MM.1S (cell line): ENCODE data around the gene STYXL1.

Experiments used
- EZH2 ChIP-seq: fragments of 300-600 bp; sonication (generic); optimal IDR thresholded peaks from 2 replicates; pipeline ENCODE3; 2017; ENCODE audit warnings: low read depth, mild to moderate bottlenecking, antibody characterized with exemption, low read length, mixed read lengths
- EZH2phosphoT487 ChIP-seq: fragments of 300-600 bp; sonication (generic); IDR thresholded peaks from 2 replicates; pipeline ENCODE4 v1.6.1; 2018; ENCODE audit warnings: antibody characterized with exemption, low read length
- TF ChIP-seq, protein P1 (sequence below): fragments of 300-600 bp; sonication (generic); IDR thresholded peaks from 2 replicates; pipeline ENCODE4 v1.5.1; 2016; ENCODE audit warnings: antibody characterized with exemption, low read length, mixed read lengths

DNA sequence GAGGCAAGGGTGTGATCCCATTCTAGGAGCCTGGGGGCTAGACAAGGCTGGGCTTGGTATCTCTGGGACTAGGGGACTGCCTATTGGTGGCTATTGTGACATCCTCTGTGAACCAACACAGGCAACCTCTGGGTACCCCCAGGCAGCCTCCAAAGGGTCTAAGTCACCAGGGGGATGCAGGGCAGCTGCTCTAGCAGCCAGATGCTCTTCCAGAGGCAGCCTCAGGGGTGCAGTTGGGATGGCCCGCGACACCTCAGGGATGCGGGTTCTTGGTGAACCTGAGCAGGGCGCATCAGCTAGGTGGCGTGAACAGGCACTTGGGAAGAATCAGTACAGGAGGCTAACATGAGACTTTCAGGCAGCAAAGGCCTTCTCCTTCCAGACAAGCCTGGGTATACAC lies 51.8 kb downstream of the STYXL1 start:
- TF ChIP-seq, protein P1, sequence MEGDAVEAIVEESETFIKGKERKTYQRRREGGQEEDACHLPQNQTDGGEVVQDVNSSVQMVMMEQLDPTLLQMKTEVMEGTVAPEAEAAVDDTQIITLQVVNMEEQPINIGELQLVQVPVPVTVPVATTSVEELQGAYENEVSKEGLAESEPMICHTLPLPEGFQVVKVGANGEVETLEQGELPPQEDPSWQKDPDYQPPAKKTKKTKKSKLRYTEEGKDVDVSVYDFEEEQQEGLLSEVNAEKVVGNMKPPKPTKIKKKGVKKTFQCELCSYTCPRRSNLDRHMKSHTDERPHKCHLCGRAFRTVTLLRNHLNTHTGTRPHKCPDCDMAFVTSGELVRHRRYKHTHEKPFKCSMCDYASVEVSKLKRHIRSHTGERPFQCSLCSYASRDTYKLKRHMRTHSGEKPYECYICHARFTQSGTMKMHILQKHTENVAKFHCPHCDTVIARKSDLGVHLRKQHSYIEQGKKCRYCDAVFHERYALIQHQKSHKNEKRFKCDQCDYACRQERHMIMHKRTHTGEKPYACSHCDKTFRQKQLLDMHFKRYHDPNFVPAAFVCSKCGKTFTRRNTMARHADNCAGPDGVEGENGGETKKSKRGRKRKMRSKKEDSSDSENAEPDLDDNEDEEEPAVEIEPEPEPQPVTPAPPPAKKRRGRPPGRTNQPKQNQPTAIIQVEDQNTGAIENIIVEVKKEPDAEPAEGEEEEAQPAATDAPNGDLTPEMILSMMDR: no peak
- TF ChIP-seq EZH2phosphoT487 (no peak), EZH2 (no peak)
